Stimulated activated CD8-positive, alpha-beta memory T cell treated with anti-CD3 and anti-CD28 coated beads, Interleukin-4, amount 100 ng/mL, for 4 hours (primary cell): ENCODE results near the gene AGPAT2.

Experiments
- DNase-seq, 2 donors: peaks; one replicate each; pipeline ENCODE4 v3.0.0-alpha.2; 2020; ENCODE audit warnings: low read depth in 2 of 2, low spot score in 1 of 2

The AGPAT2 gene

GRCh38 chr9:136662656-136663581 is 24.3 kb downstream of the AGPAT2 start, which contains the start of gene EGFL7:
Gene EGFL7 (plus strand): TSS chr9:136662916. CDS start chr9:136668283, 5,367 bp downstream.
- no peak for DNase-seq

DNA sequence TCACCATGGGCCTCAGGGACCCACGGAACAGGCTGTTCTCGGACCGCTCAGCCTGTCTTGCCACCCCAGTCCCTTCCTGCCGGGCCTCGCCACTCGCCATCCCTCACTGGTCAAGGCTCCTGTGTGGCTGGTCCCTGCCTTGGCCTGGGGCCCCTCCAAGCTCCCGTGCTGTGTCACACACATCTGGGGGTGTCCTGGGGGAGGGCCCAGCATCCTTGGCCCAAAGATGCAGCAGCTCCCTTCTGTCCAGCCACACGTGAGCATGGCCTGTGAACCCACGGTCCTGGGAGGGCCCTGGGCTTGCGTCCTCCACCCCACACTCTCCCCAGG is 25.0 kb downstream of the AGPAT2 start:
- no peak for DNase-seq

- DNase-seq, result no peak
Observed at GRCh38 chr9:136661641-136662325, 25.5 kb downstream of the AGPAT2 start.

GRCh38 chr9:136660971-136661550 is 26.2 kb downstream of the AGPAT2 start:
- no peak for DNase-seq

- no peak for DNase-seq
Observed at GRCh38 chr9:136659861-136660784, 27.1 kb downstream of the AGPAT2 start.

GRCh38 chr9:136658849-136659535 is 28.3 kb downstream of the AGPAT2 start:
- no peak for DNase-seq

GRCh38 chr9:136657974-136658848 is 29.0 kb downstream of the AGPAT2 start:
- no peak for DNase-seq

DNA sequence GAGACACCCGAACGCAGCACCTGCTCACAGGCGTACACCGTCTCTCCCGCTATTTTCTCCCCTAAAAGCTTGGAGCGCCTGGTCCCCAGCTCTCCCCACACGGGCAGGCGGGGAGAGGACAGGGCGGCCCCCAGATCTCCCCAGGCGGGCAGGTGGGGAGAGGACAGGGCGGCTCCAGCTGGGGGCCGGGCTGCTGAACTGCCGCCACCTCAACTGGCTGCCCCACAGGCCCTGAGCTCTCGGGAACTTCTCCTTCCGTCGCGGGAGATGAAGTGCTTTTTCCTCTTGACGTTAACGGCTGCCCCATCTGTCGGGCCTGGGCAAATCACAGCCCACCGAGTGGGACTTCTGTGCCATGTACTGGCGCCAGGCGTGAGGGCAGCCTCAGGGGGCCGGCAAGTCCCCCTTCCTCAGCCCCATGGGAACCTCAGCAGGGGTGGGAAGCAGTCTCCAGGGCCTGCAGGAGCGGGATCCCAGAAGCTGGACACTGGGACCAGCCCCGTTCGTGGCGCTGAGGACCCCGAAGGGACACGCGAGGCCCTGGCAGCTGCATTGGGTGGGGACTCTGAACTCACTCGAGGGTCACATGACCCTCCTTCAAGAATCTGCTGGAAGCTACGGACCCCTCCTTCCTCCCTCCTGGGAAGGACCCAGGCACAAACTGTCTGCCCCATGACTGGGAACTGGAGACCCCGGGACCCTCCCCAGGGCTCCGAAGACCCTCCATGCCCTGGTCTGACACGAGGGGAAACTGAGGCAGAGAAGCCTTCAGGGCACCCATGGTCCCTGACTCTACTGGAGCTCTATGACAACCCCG is 30.3 kb downstream of the AGPAT2 start:
- DNase-seq, result no peak

GRCh38 chr9:136656183-136656738 is 31.0 kb downstream of the AGPAT2 start:
- no peak for DNase-seq

GRCh38 chr9:136655536-136656182 is 31.6 kb downstream of the AGPAT2 start:
- no peak for DNase-seq

GRCh38 chr9:136654820-136655535 is 32.3 kb downstream of the AGPAT2 start:
- no peak for DNase-seq

DNA sequence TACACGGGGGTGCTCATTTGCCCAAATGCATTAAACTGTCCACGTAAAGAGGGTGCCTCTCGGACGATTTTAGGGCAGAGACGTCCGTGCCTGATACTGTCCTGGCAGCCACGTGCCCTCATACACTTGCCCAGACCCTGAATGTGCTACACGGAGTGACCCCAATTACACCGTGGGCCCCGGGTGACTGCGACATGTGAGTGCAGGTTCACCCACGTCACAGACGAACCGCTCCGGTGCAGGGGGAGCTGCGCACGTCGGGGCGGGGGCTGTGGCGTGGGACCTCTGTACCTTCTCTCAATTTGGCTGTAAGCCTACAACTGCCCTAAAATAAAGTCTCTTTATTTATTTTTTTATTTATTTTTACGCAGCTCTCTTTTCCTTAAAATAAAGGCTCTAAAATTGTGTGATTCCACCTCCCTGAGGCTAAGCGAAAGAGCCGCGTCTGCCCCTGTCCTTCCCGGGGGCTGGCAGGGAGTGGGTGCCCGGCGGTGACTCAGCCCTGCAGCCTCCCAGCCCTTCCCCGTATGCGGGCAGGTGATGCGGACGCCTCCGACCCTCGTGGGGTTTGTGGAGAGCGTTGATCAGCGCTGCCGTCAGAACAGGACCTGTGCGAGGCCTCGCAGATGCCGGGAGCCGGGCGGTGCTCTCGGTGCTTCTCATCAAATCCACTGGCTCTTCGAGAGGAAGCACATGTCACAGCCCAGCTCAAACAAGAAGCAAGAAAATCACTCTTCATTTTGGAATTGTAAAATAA is 33.8 kb downstream of the AGPAT2 start:
- no peak for DNase-seq

GRCh38 chr9:136651860-136652259 is 35.4 kb downstream of the AGPAT2 start:
- DNase-seq, result no peak

DNA sequence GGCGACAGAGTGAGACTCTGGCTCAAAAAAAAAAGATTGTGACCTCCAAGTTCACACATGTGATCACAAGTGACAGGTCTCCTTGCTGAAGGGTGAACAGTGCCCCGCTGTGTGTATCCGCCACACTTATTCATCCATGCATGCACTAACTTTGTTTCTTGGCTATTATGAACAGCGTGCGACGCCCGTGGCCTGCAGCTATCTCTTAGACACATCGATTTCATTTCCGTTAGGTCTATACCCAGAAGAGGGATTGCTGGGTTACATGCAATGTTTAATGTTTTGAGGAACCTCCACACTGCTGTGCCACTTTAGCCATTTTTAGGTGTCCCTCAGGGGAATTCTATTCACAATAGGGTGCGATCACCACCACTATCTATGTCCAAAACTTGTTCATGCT is 36.6 kb downstream of the AGPAT2 start:
- DNase-seq, result no peak

GRCh38 chr9:136650021-136650420 is 37.2 kb downstream of the AGPAT2 start:
- no peak for DNase-seq

- DNase-seq, result no peak
Observed at GRCh38 chr9:136648751-136649150, 38.5 kb downstream of the AGPAT2 start.
